Renal cortex interstitium (tissue), 11 donors: Measurements from ENCODE around the gene RASA2. TPM values are rescaled to one million over a fixed set of nuclear protein-coding genes. Genes with fewer than 3 reads are reported as not detected.
A peak's percentile ranks its signal among the peaks of the same experiment; 100 is the strongest.
"Not testable (repeated sequence)": the region's sequence is repeated elsewhere in the genome, so short reads cannot be mapped to it uniquely, and the experiment has no call there.

ENCODE experiments used
- DNase-seq, 11 donors: peaks; one replicate each; pipeline ENCODE4 v3.0.0-alpha.2; 2013; ENCODE audit warnings: low read depth in 9 of 11, low spot score in 4 of 11; ENCODE audit errors: extremely low read depth in 1 of 11
- polyA plus RNA-seq, 3 donors: library from polyadenylated mRNA; unstranded; fragments of 120-200 nt; gene quantifications; one replicate each; pipeline ENCODE4 v1.2.1, GENCODE V29; 2013; ENCODE audit not compliant: insufficient read length in 3 of 3

RASA2 gene
- polyA plus RNA-seq, 3 donors: 17.4 to 26.3 (median 22.3) TPM

- DNase-seq: no peak
Observed at GRCh38 chr3:141484701-141485287, 2.0 kb upstream of the RASA2 start.

GRCh38 chr3:141485641-141486495, 959 bp upstream of the RASA2 start:
- DNase-seq: peak in 5 of 11 donors; percentile 7 to 20 (median 11)

- peak in 3 of 11 donors; percentile 22 to 42 (median 41) for DNase-seq
Observed at GRCh38 chr3:141486496-141486745, 406 bp upstream of the RASA2 start.

GRCh38 chr3:141487521-141488252, 860 bp downstream of the RASA2 start:
- DNase-seq: peak in 10 of 11 donors; percentile 43 to 73 (median 58)

- no peak for DNase-seq
Observed at GRCh38 chr3:141489203-141489602, 2.4 kb downstream of the RASA2 start.

- no peak for DNase-seq
Observed at GRCh38 chr3:141491081-141491480, 4.3 kb downstream of the RASA2 start.

GRCh38 chr3:141491929-141492328, 5.1 kb downstream of the RASA2 start:
- no peak for DNase-seq

- no peak for DNase-seq
Observed at GRCh38 chr3:141493184-141493583, 6.4 kb downstream of the RASA2 start.

- not testable (repeated sequence) for DNase-seq
Observed at GRCh38 chr3:141497589-141497988, 10.8 kb downstream of the RASA2 start.

GRCh38 chr3:141498598-141499223, 11.9 kb downstream of the RASA2 start:
- no peak for DNase-seq

- no peak for DNase-seq
Observed at GRCh38 chr3:141499284-141499683, 12.5 kb downstream of the RASA2 start.

- no peak for DNase-seq
Observed at GRCh38 chr3:141499965-141500364, 13.1 kb downstream of the RASA2 start.

- no peak for DNase-seq
Observed at GRCh38 chr3:141500397-141500796, 13.6 kb downstream of the RASA2 start.

GRCh38 chr3:141505166-141505565, 18.3 kb downstream of the RASA2 start:
- DNase-seq: no peak

GRCh38 chr3:141506071-141506470, 19.2 kb downstream of the RASA2 start:
- DNase-seq: no peak

GRCh38 chr3:141507392-141508066, 20.7 kb downstream of the RASA2 start:
- DNase-seq: no peak

GRCh38 chr3:141508067-141508436, 21.2 kb downstream of the RASA2 start:
- DNase-seq: no peak

- no peak for DNase-seq
Observed at GRCh38 chr3:141511361-141511760, 24.5 kb downstream of the RASA2 start.

GRCh38 chr3:141514382-141514781, 27.6 kb downstream of the RASA2 start:
- DNase-seq: no peak
